GM10266 (cell line): ENCODE data around the gene FAM53A.

Experiments
- DNase-seq: peaks from one replicate; pipeline ENCODE4 v3.0.0; 2012; ENCODE audit errors: extremely low spot score
- TF ChIP-seq, protein P1 (sequence below): IDR thresholded peaks from 2 replicates; pipeline ENCODE4 v1.5.1; 2012; ENCODE audit warnings: mild to moderate bottlenecking, low read depth; ENCODE audit not compliant: control insufficient read depth, insufficient read depth; ENCODE audit errors: missing control alignments

Gene FAM53A

GRCh38 chr4:1616557-1616930 lies 67.6 kb downstream of the FAM53A start:
- no peak for DNase-seq
- TF ChIP-seq, protein P1, sequence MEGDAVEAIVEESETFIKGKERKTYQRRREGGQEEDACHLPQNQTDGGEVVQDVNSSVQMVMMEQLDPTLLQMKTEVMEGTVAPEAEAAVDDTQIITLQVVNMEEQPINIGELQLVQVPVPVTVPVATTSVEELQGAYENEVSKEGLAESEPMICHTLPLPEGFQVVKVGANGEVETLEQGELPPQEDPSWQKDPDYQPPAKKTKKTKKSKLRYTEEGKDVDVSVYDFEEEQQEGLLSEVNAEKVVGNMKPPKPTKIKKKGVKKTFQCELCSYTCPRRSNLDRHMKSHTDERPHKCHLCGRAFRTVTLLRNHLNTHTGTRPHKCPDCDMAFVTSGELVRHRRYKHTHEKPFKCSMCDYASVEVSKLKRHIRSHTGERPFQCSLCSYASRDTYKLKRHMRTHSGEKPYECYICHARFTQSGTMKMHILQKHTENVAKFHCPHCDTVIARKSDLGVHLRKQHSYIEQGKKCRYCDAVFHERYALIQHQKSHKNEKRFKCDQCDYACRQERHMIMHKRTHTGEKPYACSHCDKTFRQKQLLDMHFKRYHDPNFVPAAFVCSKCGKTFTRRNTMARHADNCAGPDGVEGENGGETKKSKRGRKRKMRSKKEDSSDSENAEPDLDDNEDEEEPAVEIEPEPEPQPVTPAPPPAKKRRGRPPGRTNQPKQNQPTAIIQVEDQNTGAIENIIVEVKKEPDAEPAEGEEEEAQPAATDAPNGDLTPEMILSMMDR: no peak

DNA sequence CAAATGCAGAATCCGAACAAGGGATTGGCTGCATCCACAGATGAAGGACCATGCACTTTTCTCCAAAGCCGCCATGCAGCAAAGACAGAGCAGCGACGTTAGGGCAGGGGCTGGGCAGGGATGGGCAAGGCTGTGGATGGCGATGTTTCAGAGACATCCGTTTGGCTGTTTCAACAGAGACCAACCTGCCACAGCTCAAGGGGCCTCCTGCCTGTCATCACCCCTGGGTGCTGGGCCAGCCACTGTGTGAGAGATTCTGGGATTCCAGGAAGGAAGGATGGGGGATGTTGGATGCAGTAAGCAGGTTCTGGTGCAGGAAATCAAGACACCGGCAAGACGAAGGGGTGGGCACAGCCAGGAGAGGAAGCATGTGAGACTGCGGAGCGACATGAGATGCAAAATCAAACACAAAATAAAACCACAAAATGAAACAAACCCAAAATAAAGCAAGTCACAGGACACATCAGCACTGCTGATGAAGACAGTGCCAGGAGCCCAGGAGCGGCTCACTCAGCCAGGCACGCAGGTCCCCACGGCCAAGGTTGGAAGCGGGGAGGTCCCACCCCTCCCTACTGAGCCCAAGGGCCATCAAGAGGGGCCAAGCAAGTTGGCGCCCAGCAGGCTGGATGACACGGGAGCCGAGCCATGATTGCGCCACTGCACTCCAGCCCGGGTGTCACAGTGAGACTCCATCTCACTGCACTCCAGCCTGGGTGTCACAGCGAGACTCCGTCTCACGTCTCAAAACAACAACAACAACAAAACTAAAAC lies 68.1 kb downstream of the FAM53A start:
- DNase-seq: no peak

GRCh38 chr4:1614854-1615595 lies 69.1 kb downstream of the FAM53A start:
- DNase-seq: no peak

More for the DNA sequence above, 68.1 kb downstream of the FAM53A start:
- TF ChIP-seq, protein P1: no peak

DNA sequence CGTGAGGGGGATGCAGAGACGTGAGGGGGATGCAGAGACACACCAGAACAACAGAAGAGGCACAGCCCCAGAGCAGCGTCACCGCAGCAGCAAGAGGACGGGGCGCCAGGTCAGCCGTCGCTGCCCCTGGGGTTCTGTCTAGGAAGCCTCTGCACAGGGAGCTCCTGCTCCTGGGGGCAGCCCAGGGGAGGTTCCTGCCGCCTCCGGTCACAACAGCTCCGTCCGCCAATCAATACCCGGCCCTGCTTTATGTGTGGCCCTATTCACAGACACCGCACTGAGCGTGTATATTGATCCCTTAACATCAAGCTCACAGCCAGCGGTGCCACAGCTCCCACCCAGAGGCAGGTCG lies 69.6 kb downstream of the FAM53A start:
- TF ChIP-seq, protein P1: no peak
- no peak for DNase-seq

More at GRCh38 chr4:1614854-1615595, 69.1 kb downstream of the FAM53A start:
- TF ChIP-seq, protein P1: no peak

DNA sequence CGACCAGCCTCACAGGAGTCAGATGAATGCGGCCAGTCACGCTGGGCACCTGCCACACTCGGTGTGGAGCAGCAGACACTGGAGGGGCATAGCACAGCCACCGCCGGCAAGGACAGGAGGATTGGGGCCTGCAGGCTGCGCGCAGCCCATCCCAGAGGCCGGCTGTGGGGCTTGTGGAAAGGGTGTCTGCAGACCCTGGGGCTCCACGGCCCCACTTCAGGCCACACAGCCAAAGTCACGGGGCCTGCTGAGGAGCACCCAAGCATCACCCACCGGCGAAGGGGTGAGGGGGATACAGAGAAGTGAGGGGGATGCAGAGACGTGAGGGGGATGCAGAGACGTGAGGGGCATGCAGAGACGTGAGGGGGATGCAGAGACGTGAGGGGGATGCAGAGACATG lies 70.1 kb downstream of the FAM53A start:
- TF ChIP-seq, protein P1: no peak
- no peak for DNase-seq

DNA sequence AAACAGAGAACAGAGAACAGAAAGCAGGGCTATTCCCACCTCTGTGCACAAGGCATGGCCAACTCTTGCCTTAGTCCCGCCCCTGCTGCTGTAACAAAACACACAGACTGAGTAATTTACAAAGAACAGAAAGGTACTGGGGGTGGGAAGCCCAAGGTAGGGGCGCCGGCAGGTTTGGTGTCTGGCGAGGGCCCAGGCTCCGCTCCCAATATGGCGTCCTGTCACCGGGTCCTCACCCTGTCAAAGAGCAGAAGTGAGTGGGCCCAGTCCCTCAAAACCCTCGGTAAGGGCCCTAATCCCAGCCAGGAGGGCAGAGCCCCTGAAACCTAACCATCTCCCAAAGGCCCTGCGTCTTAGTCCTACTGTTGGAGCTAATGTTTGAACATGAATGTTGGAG lies 71.0 kb downstream of the FAM53A start:
- DNase-seq: no peak

More for the DNA sequence above, 71.0 kb downstream of the FAM53A start:
- TF ChIP-seq, protein P1: no peak
